Coronary artery (tissue), 2 donors: ENCODE data around the gene MYO1G.

ENCODE experiments used
- DNase-seq: peaks from one replicate; pipeline ENCODE4 v3.0.0-alpha.2; 2017; ENCODE audit warnings: low spot score
- H3K27ac ChIP-seq, 2 donors: fragments of 200-600 bp; sonication (generic); one replicate each; pipeline ENCODE4 v1.5.1; 2016 to 2019
- H3K4me3 ChIP-seq: fragments of 200-600 bp; sonication (generic); 2 replicates; pipeline ENCODE4 v1.5.1; 2016; ENCODE audit warnings: mild to moderate bottlenecking, moderate library complexity
- TF ChIP-seq, protein P1 (sequence below): fragments of 200-600 bp; sonication (generic); IDR thresholded peaks from one replicate; pipeline ENCODE4 v1.5.1; 2019; ENCODE audit warnings: antibody characterized with exemption

MYO1G gene

GRCh38 chr7:44979481-44980392 is 922 bp upstream of the MYO1G start:
- Histone ChIP-seq H3K27ac (peak overlapping the region in 1 of 2 donors; percentile 73), H3K4me3 (no peak overlapping the region)
- no peak for DNase-seq
- TF ChIP-seq, protein P1, sequence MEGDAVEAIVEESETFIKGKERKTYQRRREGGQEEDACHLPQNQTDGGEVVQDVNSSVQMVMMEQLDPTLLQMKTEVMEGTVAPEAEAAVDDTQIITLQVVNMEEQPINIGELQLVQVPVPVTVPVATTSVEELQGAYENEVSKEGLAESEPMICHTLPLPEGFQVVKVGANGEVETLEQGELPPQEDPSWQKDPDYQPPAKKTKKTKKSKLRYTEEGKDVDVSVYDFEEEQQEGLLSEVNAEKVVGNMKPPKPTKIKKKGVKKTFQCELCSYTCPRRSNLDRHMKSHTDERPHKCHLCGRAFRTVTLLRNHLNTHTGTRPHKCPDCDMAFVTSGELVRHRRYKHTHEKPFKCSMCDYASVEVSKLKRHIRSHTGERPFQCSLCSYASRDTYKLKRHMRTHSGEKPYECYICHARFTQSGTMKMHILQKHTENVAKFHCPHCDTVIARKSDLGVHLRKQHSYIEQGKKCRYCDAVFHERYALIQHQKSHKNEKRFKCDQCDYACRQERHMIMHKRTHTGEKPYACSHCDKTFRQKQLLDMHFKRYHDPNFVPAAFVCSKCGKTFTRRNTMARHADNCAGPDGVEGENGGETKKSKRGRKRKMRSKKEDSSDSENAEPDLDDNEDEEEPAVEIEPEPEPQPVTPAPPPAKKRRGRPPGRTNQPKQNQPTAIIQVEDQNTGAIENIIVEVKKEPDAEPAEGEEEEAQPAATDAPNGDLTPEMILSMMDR = no peak

DNA sequence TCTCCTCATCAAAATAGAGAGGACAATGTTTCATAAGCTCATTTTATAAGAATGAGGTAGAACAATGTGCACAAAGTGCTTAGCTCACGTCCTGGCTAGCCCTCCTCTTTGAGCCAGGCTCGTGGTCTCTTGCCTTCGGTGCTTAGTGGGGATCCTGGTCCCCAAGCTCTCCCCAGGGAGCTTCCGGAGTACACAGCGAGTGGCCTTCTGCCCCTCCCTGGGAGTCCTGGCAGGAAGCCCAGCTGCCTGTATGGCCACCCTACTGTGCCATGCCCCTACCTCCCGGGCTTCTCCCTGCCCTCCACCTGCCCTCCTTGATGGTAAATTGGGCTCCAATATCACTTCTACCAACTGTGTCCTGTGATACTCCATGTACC is 868 bp downstream of the MYO1G start:
- no peak for DNase-seq
- Histone ChIP-seq H3K27ac (peak overlapping the region in 1 of 2 donors; percentile 73), H3K4me3 (peak overlapping the region; percentile 33)
- TF ChIP-seq, protein P1 = no peak

DNA sequence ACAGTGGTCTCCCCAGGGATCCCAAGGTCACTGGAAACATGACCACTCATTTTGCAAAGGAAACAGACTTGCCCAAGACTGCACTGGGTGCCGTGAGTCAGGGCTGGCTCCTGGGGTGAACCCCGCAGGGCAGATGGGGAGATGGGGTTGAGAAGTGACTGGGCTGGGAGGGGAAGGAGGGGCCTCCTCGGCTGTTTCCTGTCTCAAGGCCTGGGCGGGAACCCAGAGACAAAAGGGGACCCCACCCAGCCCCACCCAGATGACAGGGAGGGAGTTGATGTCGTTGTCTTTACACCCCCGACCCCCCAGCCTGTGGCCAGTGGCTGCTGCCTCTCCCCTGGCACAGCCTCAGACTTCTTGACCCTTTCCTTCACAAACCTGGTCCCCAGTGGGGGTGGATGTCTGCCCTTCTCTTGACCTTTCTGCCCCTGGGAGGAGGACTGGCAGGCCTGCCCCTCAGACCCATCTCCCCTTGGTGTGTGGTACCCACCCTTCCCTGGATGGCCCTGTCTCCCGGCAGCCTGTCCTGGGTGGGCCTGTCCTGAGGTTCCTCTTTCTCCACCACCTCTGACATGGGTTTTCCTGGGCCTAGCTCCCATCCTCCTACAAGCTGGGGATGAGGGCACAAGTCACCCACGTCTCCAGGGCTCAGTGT is 1.4 kb downstream of the MYO1G start:
- no peak for DNase-seq
- H3K27ac ChIP-seq = no peak overlapping the region
- H3K4me3 ChIP-seq = no peak overlapping the region
- TF ChIP-seq, protein P1 = no peak

DNA sequence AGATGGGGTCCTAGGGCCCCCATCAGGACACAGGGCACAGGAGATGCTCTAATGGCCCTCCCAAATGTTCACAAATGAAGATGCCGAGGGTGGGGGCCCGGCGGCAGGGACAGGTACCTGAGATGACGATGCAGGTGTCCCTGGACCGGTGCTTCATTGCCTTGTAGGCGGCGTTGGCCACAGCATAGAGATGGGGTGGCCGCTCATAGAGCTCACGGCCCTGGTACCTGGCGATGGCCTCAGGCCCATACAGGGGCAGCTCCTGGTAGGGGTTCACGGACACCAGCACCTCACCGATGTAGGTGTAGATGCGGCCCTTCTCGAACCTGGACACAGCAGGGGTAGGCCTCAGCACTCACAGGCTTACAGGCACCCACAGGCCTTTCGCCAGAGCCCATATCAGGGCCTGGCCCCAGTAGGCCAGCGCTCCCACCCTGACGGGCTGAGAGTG is 2.0 kb downstream of the MYO1G start:
- Histone ChIP-seq H3K4me3 (no peak overlapping the region), H3K27ac (no peak overlapping the region)
- DNase-seq = no peak
- TF ChIP-seq, protein P1 = no peak

GRCh38 chr7:44976040-44976745 is 2.6 kb downstream of the MYO1G start:
- TF ChIP-seq, protein P1 = no peak
- Histone ChIP-seq H3K27ac (no peak overlapping the region), H3K4me3 (no peak overlapping the region)
- DNase-seq = no peak

DNA sequence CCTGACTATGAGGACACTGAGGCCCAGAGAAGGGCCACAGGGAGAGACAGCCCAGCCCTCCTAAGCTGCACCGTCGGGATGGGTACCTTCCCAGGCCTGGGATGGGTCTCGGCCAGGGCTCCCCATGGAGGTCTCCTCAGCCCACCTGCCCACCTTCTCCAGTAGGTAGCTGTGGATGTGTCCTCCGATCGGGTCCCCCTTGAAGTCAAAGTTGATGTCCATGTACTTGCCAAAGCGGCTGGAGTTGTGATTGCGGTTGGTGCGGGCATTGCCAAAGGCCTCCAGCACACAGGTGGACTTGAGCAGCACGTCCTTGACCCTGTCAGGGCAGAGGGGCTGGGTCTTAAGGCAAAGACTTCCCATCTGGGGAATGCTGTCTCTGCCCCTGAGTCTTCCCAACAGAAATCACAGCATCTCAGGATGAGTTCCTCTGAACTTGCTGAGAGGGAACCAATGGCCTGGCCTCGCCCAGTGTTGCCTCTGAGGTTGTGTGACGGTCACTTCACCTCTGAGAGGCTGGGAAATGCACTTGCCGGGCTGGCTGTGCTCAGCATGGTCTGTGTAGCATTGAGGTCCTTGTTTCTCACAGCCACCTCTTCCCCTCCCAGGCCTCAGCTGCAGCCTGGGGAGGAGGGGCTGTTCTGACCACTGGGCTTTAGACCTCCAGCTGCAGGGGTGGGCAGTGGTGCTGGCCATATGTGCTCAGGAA is 3.3 kb downstream of the MYO1G start:
- H3K27ac ChIP-seq = no peak overlapping the region
- H3K4me3 ChIP-seq = no peak overlapping the region
- TF ChIP-seq, protein P1 = no peak
- DNase-seq = no peak
